Stomach (tissue), 4 donors: Measurements from ENCODE around the gene C8A.

Experiments
- CTCF ChIP-seq, 7 experiments: fragments of 450-650 bp in 4 of 7; fragments of 200-600 bp in 3 of 7; sonication (generic) in 3 of 7; IDR thresholded peaks; one replicate each; pipeline ENCODE4 v1.5.1; 2016 to 2019; ENCODE audit warnings: antibody characterized with exemption in 7 of 7, control low read depth in 2 of 7, mild to moderate bottlenecking in 1 of 7
- EP300 ChIP-seq: sonication (generic); formaldehyde crosslinking; IDR thresholded peaks from one replicate; pipeline ENCODE4 v1.6.1; 2017; ENCODE audit warnings: antibody characterized with exemption
- POLR2A ChIP-seq, 4 donors: fragments of 450-650 bp; IDR thresholded peaks; one replicate each; pipeline ENCODE4 v1.6.1; 2016; ENCODE audit warnings: antibody characterized with exemption in 4 of 4, control low read depth in 2 of 4, mild to moderate bottlenecking in 1 of 4, moderate library complexity in 1 of 4
- POLR2AphosphoS5 ChIP-seq, 3 donors: sonication (generic); formaldehyde crosslinking; IDR thresholded peaks; one replicate each; pipeline ENCODE4 v1.6.1; 2016; ENCODE audit warnings: antibody characterized with exemption in 3 of 3

- TF ChIP-seq POLR2A (IDR thresholded peaks at IDR 0.05) = no peak
- TF ChIP-seq CTCF (IDR thresholded peaks at IDR 0.05) = no peak
- no peak for TF ChIP-seq POLR2AphosphoS5 (IDR thresholded peaks at IDR 0.05)
- TF ChIP-seq EP300 = no peak
Measured at GRCh38 chr1:56917356-56917755, 62.8 kb downstream of the C8A start.
